ENCODE measurements around the gene CKS1B. TPM values are rescaled to one million over a fixed set of nuclear protein-coding genes. Genes with fewer than 3 reads are reported as not detected.

Gene CKS1B
- total and polyA plus RNA-seq, 7 donors: 10.2 to 104 (median 35.7) TPM

- Histone ChIP-seq H3K36me3 (peaks cover 0 to 26% (median 0%) of the 10 kb centered on the region in 4 donors), H3K27me3 (no peaks in the 10 kb centered on the region), H3K4me3 (no peak overlapping the region), H3K4me1 (peaks cover 0 to 31% (median 22%) of the 10 kb centered on the region in 4 donors), H3K9me3 (no peaks in the 10 kb centered on the region), H3K27ac (no peak overlapping the region)
- TF ChIP-seq CTCF (IDR thresholded peaks at IDR 0.05) (no peak), EP300 (IDR thresholded peaks at IDR 0.05) (no peak), POLR2AphosphoS5 (IDR thresholded peaks at IDR 0.05) (no peak), POLR2A (IDR thresholded peaks at IDR 0.05) (no peak)
- DNase-seq: no peak
- WGBS, 2 donors: 96 to 97% methylated on average over 5 of the region's 5 CpGs
- intact Hi-C loops (cut with DNase I): no loop called here
Observed at GRCh38 chr1:154934358-154934948, 40.0 kb upstream of the CKS1B start.

- Histone ChIP-seq H3K27me3 (no peaks in the 10 kb centered on the region), H3K27ac (peak overlapping the region; percentile 90 to 98 (median 96)), H3K36me3 (peaks cover 0 to 13% (median 0%) of the 10 kb centered on the region in 4 donors), H3K9me3 (no peaks in the 10 kb centered on the region), H3K4me1 (peaks cover 0 to 38% (median 28%) of the 10 kb centered on the region in 4 donors), H3K4me3 (peak overlapping the region; percentile 66 to 80 (median 70))
- no peak for DNase-seq
- 46 to 47% methylated on average over 27 of the region's 27 CpGs for WGBS, 2 donors
- intact Hi-C loops (cut with DNase I): loop anchor here (2.0 kb wide), 2 partner anchors 65 to 377 kb away; partner anchors contain the start of gene UBE2Q1
- TF ChIP-seq CTCF (IDR thresholded peaks at IDR 0.05) (no peak), POLR2AphosphoS5 (IDR thresholded peaks at IDR 0.05) (no peak), POLR2A (IDR thresholded peaks at IDR 0.05) (no peak), EP300 (IDR thresholded peaks at IDR 0.05) (no peak)
Observed at GRCh38 chr1:154935749-154936554, 38.5 kb upstream of the CKS1B start.

- intact Hi-C loops (cut with DNase I): loop anchor here (1.0 to 2.0 kb wide), 3 partner anchors 38 to 378 kb away; partner anchors contain the start of genes CKS1B and UBE2Q1
Observed at GRCh38 chr1:154936555-154937084, 37.9 kb upstream of the CKS1B start, which contains the start of gene PMVK. Gene PMVK (minus strand): TSS chr1:154936719. CDS start chr1:154936685, 34 bp downstream.

More at GRCh38 chr1:154936555-154937084, 37.9 kb upstream of the CKS1B start, which contains the start of gene PMVK:
- H3K4me3 ChIP-seq: peak within 1 kb of the TSS; percentile 66 to 80 (median 70)
- peak within 1 kb of the TSS; percentile 90 to 98 (median 96) for H3K27ac ChIP-seq
- WGBS, 2 donors: 0% methylated on average over 45 of the region's 45 CpGs
- no peaks in the 10 kb centered on the region for H3K27me3 ChIP-seq
- peaks cover 0 to 38% (median 28%) of the 10 kb centered on the region in 4 donors for H3K4me1 ChIP-seq
- peak; percentile 99 for DNase-seq
- H3K36me3 ChIP-seq: peaks cover 0 to 7% (median 0%) of the 10 kb centered on the region in 4 donors
- no peaks in the 10 kb centered on the region for H3K9me3 ChIP-seq
- TF ChIP-seq EP300 (IDR thresholded peaks at IDR 0.05) (no peak), POLR2AphosphoS5 (IDR thresholded peaks at IDR 0.05) (peak; percentile 75 to 87 (median 83)), POLR2A (IDR thresholded peaks at IDR 0.05) (peak; percentile 51 to 54), CTCF (IDR thresholded peaks at IDR 0.05) (peak in 3 of 4 experiments; percentile 16 to 29 (median 28))

All from sigmoid colon (tissue), 7 donors.